ENCODE measurements around the gene DDX39A.

GRCh38 chr19:14432791-14433553 is 13.8 kb upstream of the DDX39A start, which contains the start of gene PKN1:
- TF ChIP-seq ARNT (IDR thresholded peaks at IDR 0.05) (no peak), SP1 (IDR thresholded peaks at IDR 0.05) (no peak), BHLHE40 (IDR thresholded peaks at IDR 0.05; ENCODE audit: borderline replicate concordance) (no peak), FOXA1 (IDR thresholded peaks at IDR 0.05) (no peak)

Measured in HEK293T (cell line).